Measurements from ENCODE around the gene MEIS2. TPM values are rescaled to one million over a fixed set of nuclear protein-coding genes. Genes with fewer than 3 reads are reported as not detected.

MEIS2 gene
- total RNA-seq, 2 donors from 2014 or later = 7.1 to 9.7 TPM

DNA sequence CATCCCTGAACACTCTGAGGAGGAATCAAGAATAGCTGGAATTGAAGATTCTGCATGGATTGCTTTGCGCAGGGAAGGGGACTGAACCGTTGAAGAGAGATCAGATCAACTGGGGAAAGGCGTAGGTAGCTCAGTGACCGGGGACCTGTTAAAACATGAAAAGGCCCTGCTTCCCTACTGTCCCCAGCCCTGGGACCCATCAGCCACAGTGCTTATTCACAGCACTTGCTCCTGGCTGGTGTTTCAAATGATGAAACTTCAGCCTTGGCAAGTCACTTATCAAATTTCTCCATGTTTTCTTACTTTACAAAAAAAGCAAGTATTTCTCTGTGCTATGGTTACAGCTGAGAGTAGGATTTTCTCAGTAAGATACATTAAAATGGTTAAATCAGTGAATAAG is 199.3 kb downstream of the MEIS2 start:
- H3K27ac Mint-ChIP-seq = no peak overlapping the region
- Histone ChIP-seq H3K27me3 (ENCODE audit: control insufficient read depth, insufficient read depth, low read length, poor library complexity, severe bottlenecking) (peaks cover 34% of the 10 kb centered on the region), H3K9me3 (ENCODE audit: control insufficient read depth, low read length) (no peaks in the 10 kb centered on the region), H3K27ac (ENCODE audit: low read depth, low read length) (no peak overlapping the region), H3K9ac (ENCODE audit: extremely low read depth, low read length, poor library complexity, severe bottlenecking) (no peak overlapping the region), H3K36me3 (ENCODE audit: control insufficient read depth, insufficient read depth, low read length) (no peaks in the 10 kb centered on the region), H3K4me3 (ENCODE audit: low read length) (no peak overlapping the region), H3K4me1 (ENCODE audit: control insufficient read depth, insufficient read depth, low read length) (peaks cover 23% of the 10 kb centered on the region)
- H3K9me3 Mint-ChIP-seq = no peaks in the 10 kb centered on the region
- H3K4me1 Mint-ChIP-seq = peaks cover 24% of the 10 kb centered on the region
- WGBS, 2 experiments (ENCODE audit: insufficient coverage in 1 of 2, insufficient read length in 1 of 2) = 95% methylated on average over 4 of the region's 4 CpGs
- H3K36me3 Mint-ChIP-seq (ENCODE audit: low read depth) = no peaks in the 10 kb centered on the region
- H3K27me3 Mint-ChIP-seq (ENCODE audit: insufficient read depth) = peaks cover 38% of the 10 kb centered on the region
- H3K4me3 Mint-ChIP-seq = no peak overlapping the region
- DNase-seq = no peak
- TF ChIP-seq, protein P1, sequence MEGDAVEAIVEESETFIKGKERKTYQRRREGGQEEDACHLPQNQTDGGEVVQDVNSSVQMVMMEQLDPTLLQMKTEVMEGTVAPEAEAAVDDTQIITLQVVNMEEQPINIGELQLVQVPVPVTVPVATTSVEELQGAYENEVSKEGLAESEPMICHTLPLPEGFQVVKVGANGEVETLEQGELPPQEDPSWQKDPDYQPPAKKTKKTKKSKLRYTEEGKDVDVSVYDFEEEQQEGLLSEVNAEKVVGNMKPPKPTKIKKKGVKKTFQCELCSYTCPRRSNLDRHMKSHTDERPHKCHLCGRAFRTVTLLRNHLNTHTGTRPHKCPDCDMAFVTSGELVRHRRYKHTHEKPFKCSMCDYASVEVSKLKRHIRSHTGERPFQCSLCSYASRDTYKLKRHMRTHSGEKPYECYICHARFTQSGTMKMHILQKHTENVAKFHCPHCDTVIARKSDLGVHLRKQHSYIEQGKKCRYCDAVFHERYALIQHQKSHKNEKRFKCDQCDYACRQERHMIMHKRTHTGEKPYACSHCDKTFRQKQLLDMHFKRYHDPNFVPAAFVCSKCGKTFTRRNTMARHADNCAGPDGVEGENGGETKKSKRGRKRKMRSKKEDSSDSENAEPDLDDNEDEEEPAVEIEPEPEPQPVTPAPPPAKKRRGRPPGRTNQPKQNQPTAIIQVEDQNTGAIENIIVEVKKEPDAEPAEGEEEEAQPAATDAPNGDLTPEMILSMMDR (conservative IDR thresholded peaks at IDR 0.05) = no peak

DNA sequence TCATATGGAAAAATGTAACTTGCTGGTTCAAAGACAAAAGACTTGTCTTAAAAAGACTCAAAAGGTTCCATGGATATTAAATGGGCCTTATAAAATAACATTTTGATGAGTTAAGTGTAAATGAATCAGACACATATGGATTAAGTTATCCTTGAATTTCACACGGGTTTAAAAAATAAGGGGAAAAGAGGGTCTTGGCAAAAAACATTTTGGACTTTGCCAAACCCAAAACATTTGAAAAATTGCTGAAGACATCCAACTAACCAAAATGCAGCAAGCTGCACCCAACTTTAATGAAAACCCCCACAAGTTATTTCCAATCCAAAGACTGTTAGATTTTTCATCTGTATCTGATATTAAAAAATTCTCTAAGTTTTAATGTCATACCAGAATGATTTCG is 200.7 kb downstream of the MEIS2 start:
- TF ChIP-seq, protein P1 (conservative IDR thresholded peaks at IDR 0.05) = no peak
- Mint-ChIP-seq H3K4me1 (peaks cover 24% of the 10 kb centered on the region), H3K9me3 (no peaks in the 10 kb centered on the region), H3K36me3 (ENCODE audit: low read depth) (no peaks in the 10 kb centered on the region), H3K27ac (no peak overlapping the region), H3K4me3 (no peak overlapping the region), H3K27me3 (ENCODE audit: insufficient read depth) (peaks cover 49% of the 10 kb centered on the region)
- Histone ChIP-seq H3K36me3 (ENCODE audit: control insufficient read depth, insufficient read depth, low read length) (no peaks in the 10 kb centered on the region), H3K27ac (ENCODE audit: low read depth, low read length) (no peak overlapping the region), H3K4me1 (ENCODE audit: control insufficient read depth, insufficient read depth, low read length) (peaks cover 18% of the 10 kb centered on the region), H3K27me3 (ENCODE audit: control insufficient read depth, insufficient read depth, low read length, poor library complexity, severe bottlenecking) (peaks cover 47% of the 10 kb centered on the region), H3K9ac (ENCODE audit: extremely low read depth, low read length, poor library complexity, severe bottlenecking) (no peak overlapping the region), H3K9me3 (ENCODE audit: control insufficient read depth, low read length) (no peaks in the 10 kb centered on the region), H3K4me3 (ENCODE audit: low read length) (no peak overlapping the region)
- DNase-seq = no peak
- WGBS, 2 experiments (ENCODE audit: insufficient coverage in 1 of 2, insufficient read length in 1 of 2) = 48 to 83% methylated on average over 1 to 2 of the region's 2 CpGs

DNA sequence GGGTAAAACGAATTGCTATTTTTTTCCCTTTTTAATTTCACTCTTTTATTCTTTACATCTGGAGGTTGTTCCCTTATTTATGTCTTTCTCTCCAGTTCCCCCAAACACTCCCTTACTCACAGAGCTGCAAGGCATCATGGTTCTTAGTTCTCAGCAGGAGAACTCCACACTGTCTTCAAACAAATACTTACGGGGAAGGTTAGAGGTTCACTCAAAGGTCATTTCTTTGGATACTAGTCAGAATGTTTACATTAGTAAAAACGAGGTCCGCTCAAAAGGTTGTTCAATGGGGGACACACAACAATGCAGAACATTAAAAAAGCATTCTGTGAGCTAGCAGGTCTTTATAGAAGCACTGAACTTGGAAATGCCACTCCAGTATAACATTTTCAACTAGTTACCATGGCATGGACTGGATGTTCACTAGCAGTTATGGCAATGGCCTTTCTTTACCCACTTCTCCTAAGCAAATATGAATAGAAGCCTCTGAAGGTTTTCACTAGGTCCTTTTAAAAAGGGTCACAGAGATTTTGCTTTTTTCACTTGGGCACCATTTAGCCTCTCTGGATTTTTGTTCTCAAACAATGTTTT is 201.7 kb downstream of the MEIS2 start:
- Histone ChIP-seq H3K9ac (ENCODE audit: extremely low read depth, low read length, poor library complexity, severe bottlenecking) (no peak overlapping the region), H3K9me3 (ENCODE audit: control insufficient read depth, low read length) (no peaks in the 10 kb centered on the region), H3K27ac (ENCODE audit: low read depth, low read length) (peak overlapping the region; percentile 47), H3K4me3 (ENCODE audit: low read length) (no peak overlapping the region), H3K4me1 (ENCODE audit: control insufficient read depth, insufficient read depth, low read length) (peaks cover 17% of the 10 kb centered on the region), H3K27me3 (ENCODE audit: control insufficient read depth, insufficient read depth, low read length, poor library complexity, severe bottlenecking) (peaks cover 56% of the 10 kb centered on the region), H3K36me3 (ENCODE audit: control insufficient read depth, insufficient read depth, low read length) (no peaks in the 10 kb centered on the region)
- H3K27me3 Mint-ChIP-seq (ENCODE audit: insufficient read depth) = peaks cover 57% of the 10 kb centered on the region
- WGBS, 2 experiments (ENCODE audit: insufficient coverage in 1 of 2, insufficient read length in 1 of 2) = 5 to 17% methylated on average over 3 to 4 of the region's 4 CpGs
- H3K9me3 Mint-ChIP-seq = no peaks in the 10 kb centered on the region
- no peak overlapping the region for H3K27ac Mint-ChIP-seq
- peak overlapping the region; percentile 6 for H3K4me3 Mint-ChIP-seq
- no peaks in the 10 kb centered on the region for H3K36me3 Mint-ChIP-seq (ENCODE audit: low read depth)
- peaks cover 24% of the 10 kb centered on the region for H3K4me1 Mint-ChIP-seq
- TF ChIP-seq, protein P1 (conservative IDR thresholded peaks at IDR 0.05) = no peak
- DNase-seq = no peak
